Activated CD8-positive, alpha-beta memory T cell treated with anti-CD3 and anti-CD28 coated beads, Interleukin-2, amount 10 ng/mL, durations not matched to agents 7 days and 5 days (primary cell): ENCODE results near the gene FADD. TPM values are rescaled to one million over a fixed set of nuclear protein-coding genes. Genes with fewer than 3 reads are reported as not detected.
"Not testable (repeated sequence)": the region's sequence is repeated elsewhere in the genome, so short reads cannot be mapped to it uniquely, and the experiment has no call there.

Source experiments
- ATAC-seq: fragments of 150-1000 bp; cut with Tn5 transposase; one replicate; pipeline ENCODE4 v1.10.0; 2021; ENCODE audit warnings: moderate library complexity
- CTCF ChIA-PET: fragments of 350-600 bp; sonication (Branson Sonifier 250); formaldehyde crosslinking; loops from one replicate; lab custom pipeline; 2021; ENCODE audit warnings: antibody characterized with exemption; lab: Charles Lee
- DNase-seq: peaks from one replicate; pipeline ENCODE4 v3.0.0-alpha.2; 2020
- H3K27ac Mint-ChIP-seq: one replicate; pipeline ENCODE4 v1.8.0; 2021; ENCODE audit warnings: mild to moderate bottlenecking, mixed read lengths
- H3K27me3 Mint-ChIP-seq: one replicate; pipeline ENCODE4 v1.8.0; 2021; ENCODE audit warnings: mixed read lengths
- H3K36me3 Mint-ChIP-seq: one replicate; pipeline ENCODE4 v1.8.0; 2021; ENCODE audit warnings: mild to moderate bottlenecking, mixed read lengths
- H3K4me1 Mint-ChIP-seq: one replicate; pipeline ENCODE4 v1.8.0; 2021; ENCODE audit warnings: mixed read lengths
- H3K4me3 Mint-ChIP-seq: one replicate; pipeline ENCODE4 v1.8.0; 2021; ENCODE audit warnings: mild to moderate bottlenecking, moderate library complexity, mixed read lengths
- H3K9me3 Mint-ChIP-seq: one replicate; pipeline ENCODE4 v1.8.0; 2022; ENCODE audit warnings: low read depth, mixed read lengths
- total RNA-seq, 2 experiments: library from RNA; stranded (reverse); gene quantifications; one replicate each; pipeline ENCODE4 v1.2.3, GENCODE V29; 2021

Gene FADD
- total RNA-seq, 2 experiments from 2014 or later: 37.4 to 41.4 TPM

DNA sequence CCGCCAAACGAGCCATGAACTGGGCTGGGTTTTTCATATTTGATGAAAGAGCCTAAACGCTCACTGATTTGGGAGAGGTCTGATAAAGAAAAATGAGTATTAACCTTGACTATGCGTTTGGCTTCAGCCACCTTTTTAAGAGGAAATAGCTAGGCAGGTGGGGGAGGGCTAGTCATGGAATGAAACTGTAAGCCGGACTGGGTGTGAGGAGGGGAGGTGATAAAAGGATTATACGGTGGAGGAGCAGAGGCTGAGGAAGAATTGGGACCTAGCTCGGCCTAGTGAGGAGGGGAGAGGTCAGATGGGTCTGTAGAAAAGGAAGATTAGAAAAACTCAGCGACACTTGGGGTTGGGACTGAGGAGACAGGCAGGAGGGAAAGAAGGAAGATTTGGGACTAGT is 15.0 kb downstream of the FADD start:
- H3K27me3 Mint-ChIP-seq: peaks cover 13% of the 10 kb centered on the region
- ATAC-seq, H3K36me3 Mint-ChIP-seq, CTCF ChIA-PET, H3K4me1 Mint-ChIP-seq, H3K4me3 Mint-ChIP-seq, H3K9me3 Mint-ChIP-seq, DNase-seq, H3K27ac Mint-ChIP-seq: not testable (repeated sequence)

DNA sequence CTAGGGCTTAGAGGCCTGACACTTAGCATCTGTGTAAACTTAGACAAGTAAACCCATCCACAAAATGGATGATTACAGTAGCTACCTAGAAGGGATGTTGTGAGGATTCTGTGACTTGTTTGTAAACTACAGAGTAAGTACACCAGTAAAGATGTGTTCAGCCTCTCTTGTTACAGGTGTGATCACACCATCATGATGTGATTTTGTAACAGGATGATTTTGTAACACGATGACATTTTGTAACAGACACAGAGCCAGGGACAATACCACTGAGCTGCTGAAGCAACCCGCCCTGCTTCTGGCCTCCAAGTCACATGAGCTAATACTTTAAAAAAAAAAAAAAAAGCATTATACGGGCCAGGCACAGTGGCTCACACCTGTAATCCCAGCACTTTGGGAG is 17.0 kb downstream of the FADD start:
- H3K4me3 Mint-ChIP-seq: no peak overlapping the region
- CTCF ChIA-PET: no interaction called here
- H3K27me3 Mint-ChIP-seq: peaks cover 30% of the 10 kb centered on the region
- no peaks in the 10 kb centered on the region for H3K36me3 Mint-ChIP-seq
- H3K27ac Mint-ChIP-seq: no peak overlapping the region
- ATAC-seq: no peak
- H3K4me1 Mint-ChIP-seq: no peaks in the 10 kb centered on the region
- H3K9me3 Mint-ChIP-seq: no peaks in the 10 kb centered on the region
- no peak for DNase-seq

DNA sequence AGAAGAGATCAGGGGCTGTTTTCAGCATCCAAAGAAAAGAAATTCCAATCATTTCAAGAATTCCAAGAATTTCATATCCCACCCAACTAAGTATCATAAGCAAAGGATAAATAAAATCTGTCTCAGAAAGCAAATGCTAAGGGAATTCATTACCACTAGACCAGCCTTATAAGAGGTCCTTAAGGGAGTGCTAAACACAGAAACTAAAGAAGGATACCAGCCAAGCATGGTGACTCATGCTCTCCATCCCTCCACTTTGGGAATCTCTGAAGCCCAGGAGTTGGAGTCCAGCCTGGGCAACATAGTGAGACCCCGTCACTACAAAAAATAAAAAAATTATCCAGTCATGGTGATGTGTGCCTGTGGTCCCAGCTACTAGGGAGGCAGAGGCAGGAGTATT is 17.8 kb downstream of the FADD start:
- no peak for DNase-seq
- no peaks in the 10 kb centered on the region for H3K4me1 Mint-ChIP-seq
- no peak overlapping the region for H3K27ac Mint-ChIP-seq
- no peak for ATAC-seq
- H3K9me3 Mint-ChIP-seq: no peaks in the 10 kb centered on the region
- no peaks in the 10 kb centered on the region for H3K36me3 Mint-ChIP-seq
- no peak overlapping the region for H3K4me3 Mint-ChIP-seq
- H3K27me3 Mint-ChIP-seq: peaks cover 33% of the 10 kb centered on the region
- CTCF ChIA-PET: no interaction called here

DNA sequence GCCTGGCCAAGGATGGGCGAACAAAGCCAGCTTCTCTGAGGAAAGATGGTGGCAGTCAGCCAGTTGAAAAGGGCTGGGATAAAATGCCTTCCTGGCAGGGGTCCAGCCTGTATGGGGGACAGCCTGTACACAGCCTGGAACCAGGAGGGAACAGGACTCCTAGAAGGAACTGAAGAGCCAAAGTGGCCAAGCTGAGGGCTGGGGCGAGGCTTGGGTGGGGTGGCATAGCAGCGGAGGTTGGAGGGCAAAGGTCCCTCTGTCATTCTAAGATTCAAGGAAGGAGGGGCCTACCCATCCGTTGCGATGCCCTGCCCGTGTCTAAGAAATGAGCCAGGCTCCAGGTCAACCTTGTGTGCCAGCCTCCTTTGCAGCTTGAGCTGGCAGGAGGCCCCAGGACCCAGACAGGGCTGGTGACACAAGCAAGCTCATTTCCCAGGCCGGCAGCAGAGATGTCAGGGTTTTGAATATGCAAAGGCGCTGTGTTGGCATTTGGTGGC is 22.6 kb downstream of the FADD start:
- no peaks in the 10 kb centered on the region for H3K36me3 Mint-ChIP-seq
- no peaks in the 10 kb centered on the region for H3K4me1 Mint-ChIP-seq
- H3K9me3 Mint-ChIP-seq: no peaks in the 10 kb centered on the region
- ATAC-seq: no peak
- no peak for DNase-seq
- peaks cover 28% of the 10 kb centered on the region for H3K27me3 Mint-ChIP-seq
- CTCF ChIA-PET: no interaction called here
- no peak overlapping the region for H3K4me3 Mint-ChIP-seq
- H3K27ac Mint-ChIP-seq: no peak overlapping the region

DNA sequence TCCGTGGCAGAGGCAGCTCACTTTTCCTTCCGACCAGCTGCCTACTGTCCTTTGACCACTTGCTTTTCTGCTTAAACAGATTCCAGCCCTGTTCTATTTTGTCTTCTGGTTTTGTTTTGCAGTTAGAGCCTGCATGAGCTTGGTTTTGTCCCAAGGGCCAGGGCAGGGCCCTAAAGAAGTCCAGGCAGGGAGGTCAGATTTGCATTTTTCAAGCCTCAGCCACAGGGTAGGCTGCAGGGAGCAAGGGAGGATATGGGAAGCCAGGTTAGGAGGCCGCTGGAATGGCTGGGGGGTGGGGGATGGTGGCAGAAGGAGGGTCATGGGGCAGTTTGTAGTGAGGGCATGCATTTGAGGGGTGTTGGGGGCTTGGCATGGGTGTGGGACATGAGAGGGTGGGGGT is 23.1 kb downstream of the FADD start:
- Mint-ChIP-seq H3K27ac (no peak overlapping the region), H3K4me3 (no peak overlapping the region), H3K9me3 (no peaks in the 10 kb centered on the region), H3K36me3 (no peaks in the 10 kb centered on the region), H3K4me1 (no peaks in the 10 kb centered on the region), H3K27me3 (peaks cover 28% of the 10 kb centered on the region)
- ATAC-seq (no peak), DNase-seq (no peak)
- CTCF ChIA-PET: no interaction called here

DNA sequence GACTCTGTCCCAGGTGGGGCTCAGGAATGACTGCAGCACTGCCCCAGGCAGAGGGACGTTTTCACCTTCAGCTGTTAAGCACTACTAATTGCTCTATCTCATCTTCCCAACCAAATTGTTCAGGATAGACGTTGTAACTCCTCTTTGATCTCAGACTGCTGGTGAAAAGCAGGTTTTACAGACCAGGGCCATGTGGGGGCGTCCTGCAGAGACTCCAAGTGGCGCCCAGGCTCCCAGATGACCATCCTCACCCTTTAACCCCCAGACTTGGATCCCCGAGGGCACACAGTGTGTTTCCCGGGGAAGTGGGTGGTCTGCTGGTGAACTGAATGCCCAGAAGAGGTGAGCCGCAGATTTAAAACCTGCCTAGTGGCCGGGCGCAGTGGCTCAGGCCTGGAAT is 23.9 kb downstream of the FADD start:
- DNase-seq (no peak), ATAC-seq (no peak)
- Mint-ChIP-seq H3K9me3 (no peaks in the 10 kb centered on the region), H3K27me3 (peaks cover 25% of the 10 kb centered on the region), H3K4me3 (no peak overlapping the region), H3K4me1 (no peaks in the 10 kb centered on the region), H3K27ac (no peak overlapping the region), H3K36me3 (no peaks in the 10 kb centered on the region)
- CTCF ChIA-PET: no interaction called here

DNA sequence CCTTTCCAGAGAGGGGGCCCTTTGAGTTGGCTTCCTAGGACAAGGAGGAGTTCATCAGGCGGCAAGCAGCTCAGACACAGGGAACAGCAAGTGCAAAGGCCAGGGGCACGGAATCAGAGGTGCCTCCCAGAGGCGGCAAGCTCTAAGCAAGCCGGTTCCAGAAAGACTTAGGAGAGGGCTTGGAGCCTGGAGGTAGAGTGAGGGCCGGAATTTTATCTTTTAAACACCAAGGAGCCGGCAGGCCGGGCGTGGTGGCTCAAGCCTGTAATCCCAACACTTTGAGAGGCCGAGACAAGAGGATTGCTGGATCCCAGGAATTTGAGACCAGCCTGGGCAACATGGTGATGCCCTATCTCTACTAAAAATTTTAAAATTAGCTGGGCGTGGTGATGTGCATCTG is 26.6 kb downstream of the FADD start:
- CTCF ChIA-PET: no interaction called here
- no peaks in the 10 kb centered on the region for H3K9me3 Mint-ChIP-seq

DNA sequence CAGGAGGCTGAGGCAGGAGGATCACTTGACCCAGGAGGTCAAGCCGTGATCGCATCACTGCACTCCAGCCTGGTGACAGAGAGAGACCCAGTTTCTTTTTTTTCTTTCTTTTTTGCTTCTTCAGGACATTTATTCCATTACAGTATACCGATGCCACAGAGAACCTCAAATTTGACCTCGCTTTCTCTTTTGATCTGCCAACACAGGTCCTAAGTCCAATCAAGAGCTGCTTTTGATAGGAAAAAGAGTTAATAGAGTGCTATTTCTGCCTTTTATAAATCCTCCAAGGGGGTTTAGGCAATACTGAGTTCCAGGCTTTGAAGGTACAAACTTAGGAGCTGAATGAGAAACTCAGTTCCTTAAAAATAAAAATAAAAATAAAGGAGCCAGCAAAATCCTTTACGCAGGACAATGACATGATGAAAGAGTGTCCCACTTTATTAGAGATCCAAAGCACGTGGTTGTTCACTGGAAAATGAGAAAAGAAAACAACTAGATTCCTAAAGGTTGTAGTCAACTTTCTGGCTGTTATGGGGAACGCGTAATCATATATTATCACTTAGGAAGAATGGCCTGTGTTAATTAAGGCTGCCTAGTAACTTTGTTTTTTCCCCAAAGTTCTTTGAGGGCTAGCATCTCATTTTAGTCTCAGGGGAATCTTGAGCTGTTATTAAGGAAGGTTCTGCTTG is 27.2 kb downstream of the FADD start:
- H3K9me3 Mint-ChIP-seq: no peaks in the 10 kb centered on the region

More for the DNA sequence above, 26.6 kb downstream of the FADD start:
- ATAC-seq: no peak
- no peaks in the 10 kb centered on the region for H3K4me1 Mint-ChIP-seq
- H3K4me3 Mint-ChIP-seq: no peak overlapping the region
- no peaks in the 10 kb centered on the region for H3K36me3 Mint-ChIP-seq
- no peak for DNase-seq
- peaks cover 6% of the 10 kb centered on the region for H3K27me3 Mint-ChIP-seq
- H3K27ac Mint-ChIP-seq: no peak overlapping the region

DNA sequence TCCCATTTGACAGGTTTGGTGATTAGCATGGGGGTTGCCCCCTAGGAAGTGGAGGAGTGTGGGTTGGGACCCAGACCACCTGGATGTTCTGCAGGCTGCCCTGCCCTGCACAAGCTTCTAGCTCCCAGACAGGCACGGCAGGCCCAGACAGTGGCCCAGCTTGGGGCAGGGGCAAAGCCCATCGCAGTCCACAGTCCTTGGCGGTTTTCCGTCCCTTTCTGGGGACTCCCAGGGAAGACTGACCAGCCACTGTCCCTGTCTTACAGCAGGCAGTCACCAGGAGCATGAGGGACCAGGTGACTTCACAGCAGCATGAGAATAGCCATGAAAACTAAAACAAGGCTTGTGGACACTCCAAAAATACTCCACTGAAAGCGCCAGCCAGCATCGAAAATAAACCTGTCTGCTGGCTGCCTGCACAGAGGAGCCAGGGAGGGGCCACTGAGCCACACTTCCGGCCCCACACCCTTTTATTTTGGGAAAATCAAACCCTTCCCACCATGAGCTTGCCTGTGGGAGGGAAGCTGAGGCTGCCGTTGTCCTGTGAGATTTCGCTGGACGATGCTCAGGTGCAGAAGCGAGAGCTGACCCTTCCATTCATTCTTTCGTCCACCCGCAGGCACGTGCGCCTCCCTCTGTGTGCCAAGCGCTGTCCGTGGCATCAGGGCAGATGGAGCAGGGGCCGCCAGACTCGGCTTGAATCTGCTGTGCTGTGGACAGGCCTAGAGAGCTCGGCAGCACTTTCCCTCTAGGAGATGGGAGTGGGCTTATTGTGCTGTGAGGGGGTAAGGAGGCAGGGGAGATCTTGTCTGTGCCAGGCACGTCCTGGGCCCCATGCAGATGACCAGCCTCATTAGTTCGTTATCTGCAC is 28.0 kb downstream of the FADD start:
- ATAC-seq: no peak
- H3K27me3 Mint-ChIP-seq: no peaks in the 10 kb centered on the region
- no peak overlapping the region for H3K4me3 Mint-ChIP-seq
- no peaks in the 10 kb centered on the region for H3K4me1 Mint-ChIP-seq
- H3K36me3 Mint-ChIP-seq: no peaks in the 10 kb centered on the region
- H3K9me3 Mint-ChIP-seq: no peaks in the 10 kb centered on the region
- DNase-seq: no peak
- CTCF ChIA-PET: no interaction called here
- H3K27ac Mint-ChIP-seq: no peak overlapping the region

More for the DNA sequence above, 27.2 kb downstream of the FADD start:
- CTCF ChIA-PET: no interaction called here
- Mint-ChIP-seq H3K4me3 (no peak overlapping the region), H3K36me3 (no peaks in the 10 kb centered on the region), H3K27me3 (peaks cover under 1% of the 10 kb centered on the region), H3K4me1 (no peaks in the 10 kb centered on the region), H3K27ac (no peak overlapping the region)
- DNase-seq (no peak), ATAC-seq (no peak)

DNA sequence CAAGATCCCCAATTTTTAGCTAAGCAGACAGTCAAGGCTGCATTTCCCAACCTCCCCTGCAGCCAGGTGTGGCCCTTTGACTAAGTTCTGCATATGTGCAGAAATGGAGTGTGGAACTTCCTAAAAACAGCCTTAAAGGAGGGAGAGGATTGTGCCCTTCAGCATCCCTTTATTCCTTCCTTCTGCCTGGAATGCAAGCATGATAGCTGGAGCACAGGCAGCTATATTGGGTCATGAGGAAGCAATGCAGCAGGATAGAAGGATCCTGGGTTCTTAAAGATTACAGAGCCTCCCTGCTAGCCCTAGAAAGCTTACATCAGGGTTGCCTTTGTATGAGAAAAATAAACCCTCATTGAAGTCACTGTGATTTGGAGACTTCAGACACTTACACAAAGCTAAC is 29.9 kb downstream of the FADD start:
- Mint-ChIP-seq H3K4me1 (no peaks in the 10 kb centered on the region), H3K36me3 (no peaks in the 10 kb centered on the region), H3K27ac (no peak overlapping the region), H3K27me3 (no peaks in the 10 kb centered on the region), H3K4me3 (no peak overlapping the region), H3K9me3 (no peaks in the 10 kb centered on the region)
- no peak for DNase-seq
- no peak for ATAC-seq
- CTCF ChIA-PET: no interaction called here

DNA sequence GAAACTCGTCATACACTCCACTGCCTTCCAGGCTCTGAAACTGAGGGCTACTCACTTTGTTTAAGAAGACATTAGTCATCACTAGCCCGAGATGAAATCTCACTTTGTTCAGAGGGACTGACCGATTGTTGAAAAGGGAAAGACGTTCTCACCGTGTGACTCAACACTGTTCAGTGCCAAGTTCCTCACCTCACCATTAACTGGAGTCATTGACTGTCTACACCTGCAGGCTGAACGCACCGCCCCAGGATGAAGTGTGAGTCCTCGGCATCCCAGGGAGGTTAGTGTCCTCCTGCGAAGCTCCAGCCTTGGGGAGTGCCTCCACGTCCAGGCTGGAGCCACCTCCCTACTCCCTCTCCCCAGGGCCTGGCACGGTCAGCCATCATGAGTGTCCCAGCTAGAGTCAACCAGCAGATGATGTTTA is 30.4 kb downstream of the FADD start:
- DNase-seq: no peak
- Mint-ChIP-seq H3K4me1 (no peaks in the 10 kb centered on the region), H3K27me3 (no peaks in the 10 kb centered on the region), H3K27ac (no peak overlapping the region), H3K4me3 (no peak overlapping the region), H3K9me3 (no peaks in the 10 kb centered on the region), H3K36me3 (no peaks in the 10 kb centered on the region)
- CTCF ChIA-PET: no interaction called here
- no peak for ATAC-seq

DNA sequence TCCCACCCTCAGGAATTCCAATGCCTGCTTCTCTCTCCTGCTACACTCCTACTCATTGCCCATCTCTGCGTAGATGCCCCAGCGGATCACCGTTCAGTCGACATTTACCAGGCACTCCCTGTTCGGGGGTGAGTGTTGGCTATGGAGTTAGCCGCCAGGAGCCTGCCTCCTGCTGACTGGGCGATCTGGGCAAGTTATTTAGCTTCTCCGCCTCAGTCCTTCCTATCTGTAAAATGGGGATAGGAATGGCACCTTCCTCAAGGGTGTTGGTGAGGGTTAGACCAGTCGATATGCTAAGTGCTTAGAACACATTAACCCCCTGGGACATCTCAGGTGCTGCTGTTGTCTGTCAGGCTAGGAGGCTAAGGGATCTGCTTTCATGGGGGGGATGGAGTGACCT is 30.9 kb downstream of the FADD start:
- H3K4me3 Mint-ChIP-seq: no peak overlapping the region
- no peaks in the 10 kb centered on the region for H3K9me3 Mint-ChIP-seq
- no peak overlapping the region for H3K27ac Mint-ChIP-seq
- ATAC-seq (no peak), DNase-seq (no peak)
- no peaks in the 10 kb centered on the region for H3K36me3 Mint-ChIP-seq
- H3K4me1 Mint-ChIP-seq: no peaks in the 10 kb centered on the region
- CTCF ChIA-PET: no interaction called here
- no peaks in the 10 kb centered on the region for H3K27me3 Mint-ChIP-seq

DNA sequence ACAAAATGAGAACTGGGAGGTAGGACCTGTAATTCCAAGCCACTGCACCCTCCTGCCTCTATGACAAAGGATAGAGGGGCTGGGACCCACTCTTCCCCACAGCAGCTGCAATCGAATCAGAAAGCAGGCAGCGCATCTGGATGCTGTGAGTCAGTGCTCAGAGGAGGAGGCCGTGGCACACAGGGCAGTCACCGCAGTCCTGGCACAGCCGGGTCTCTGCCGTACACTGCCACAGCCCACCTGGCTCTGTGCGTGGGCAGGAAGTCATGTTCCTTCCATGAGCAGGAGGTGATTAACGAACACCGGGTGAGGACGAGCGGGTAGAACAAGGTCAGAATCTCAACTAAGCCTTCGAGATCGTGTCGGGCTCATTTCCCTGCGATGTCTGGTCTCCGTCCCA is 37.2 kb downstream of the FADD start:
- CTCF ChIA-PET: no interaction called here
- H3K4me1 Mint-ChIP-seq: no peaks in the 10 kb centered on the region
- H3K36me3 Mint-ChIP-seq: no peaks in the 10 kb centered on the region
- H3K27me3 Mint-ChIP-seq: peaks cover 5% of the 10 kb centered on the region
- H3K27ac Mint-ChIP-seq: no peak overlapping the region
- H3K9me3 Mint-ChIP-seq: no peaks in the 10 kb centered on the region
- no peak for DNase-seq
- ATAC-seq: no peak
- no peak overlapping the region for H3K4me3 Mint-ChIP-seq

DNA sequence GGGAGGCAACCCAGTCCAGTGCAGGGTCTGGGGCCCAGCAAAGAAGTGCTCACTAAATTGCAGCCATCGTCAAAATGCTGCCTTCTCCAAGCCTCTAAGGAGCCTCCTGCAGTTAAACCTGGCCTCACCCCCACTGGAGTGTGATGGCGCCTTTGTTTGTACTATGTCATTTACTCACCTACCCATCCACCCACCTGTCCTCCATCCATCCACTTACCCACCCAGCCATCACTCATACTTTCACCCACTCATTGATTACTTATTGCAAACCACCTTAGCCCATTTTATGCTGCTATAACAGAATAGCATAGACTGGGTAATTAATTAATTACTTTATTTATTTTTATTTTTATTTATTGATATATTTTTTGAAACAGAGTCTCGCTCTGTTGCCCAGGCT is 38.6 kb downstream of the FADD start:
- Mint-ChIP-seq H3K4me1 (no peaks in the 10 kb centered on the region), H3K9me3 (no peaks in the 10 kb centered on the region), H3K27me3 (peaks cover 5% of the 10 kb centered on the region), H3K36me3 (no peaks in the 10 kb centered on the region), H3K4me3 (no peak overlapping the region), H3K27ac (no peak overlapping the region)
- ATAC-seq (no peak), DNase-seq (no peak)
- CTCF ChIA-PET: no interaction called here
